ENCODE results near the gene MFAP5. TPM values are rescaled to one million over a fixed set of nuclear protein-coding genes. Genes with fewer than 3 reads are reported as not detected.
A peak's percentile ranks its signal among the peaks of the same experiment; 100 is the strongest.

MFAP5 gene
- total RNA-seq, 4 donors from 2014 or later: 1.2 to 51.7 (median 16.9) TPM

DNA sequence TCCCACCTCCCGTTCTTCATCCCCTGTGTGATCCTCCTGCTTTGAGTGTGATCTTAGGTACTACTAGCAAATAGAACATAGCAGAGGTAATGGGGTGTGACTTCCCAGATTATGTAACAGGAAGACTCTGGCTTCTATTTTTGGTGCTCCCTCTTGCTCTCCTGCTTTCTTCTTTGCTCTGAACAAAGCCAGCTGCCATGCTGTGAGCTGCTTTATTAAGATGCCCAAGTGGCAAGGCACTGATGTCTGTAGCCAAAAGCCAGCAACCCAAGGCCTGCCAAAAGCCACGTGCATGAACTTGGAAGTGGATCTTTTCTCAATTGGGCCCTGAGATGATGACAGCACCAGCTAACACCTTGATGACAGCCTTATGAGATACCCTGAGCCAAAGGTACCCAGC lies 5.8 kb upstream of the MFAP5 start:
- H3K9me3 ChIP-seq: no peaks in the 10 kb centered on the region
- intact Hi-C loops (cut with DNase I): no loop called here
- H3K27me3 ChIP-seq: no peaks in the 10 kb centered on the region
- no peaks in the 10 kb centered on the region for H3K4me1 ChIP-seq
- H3K4me3 ChIP-seq: no peak overlapping the region
- DNase-seq: no peak
- WGBS, 2 donors: 40 to 51% methylated on average over 1 to 2 of the region's 2 CpGs
- H3K36me3 ChIP-seq: no peaks in the 10 kb centered on the region
- TF ChIP-seq POLR2A (IDR thresholded peaks at IDR 0.05): no peak
- TF ChIP-seq, protein P1, sequence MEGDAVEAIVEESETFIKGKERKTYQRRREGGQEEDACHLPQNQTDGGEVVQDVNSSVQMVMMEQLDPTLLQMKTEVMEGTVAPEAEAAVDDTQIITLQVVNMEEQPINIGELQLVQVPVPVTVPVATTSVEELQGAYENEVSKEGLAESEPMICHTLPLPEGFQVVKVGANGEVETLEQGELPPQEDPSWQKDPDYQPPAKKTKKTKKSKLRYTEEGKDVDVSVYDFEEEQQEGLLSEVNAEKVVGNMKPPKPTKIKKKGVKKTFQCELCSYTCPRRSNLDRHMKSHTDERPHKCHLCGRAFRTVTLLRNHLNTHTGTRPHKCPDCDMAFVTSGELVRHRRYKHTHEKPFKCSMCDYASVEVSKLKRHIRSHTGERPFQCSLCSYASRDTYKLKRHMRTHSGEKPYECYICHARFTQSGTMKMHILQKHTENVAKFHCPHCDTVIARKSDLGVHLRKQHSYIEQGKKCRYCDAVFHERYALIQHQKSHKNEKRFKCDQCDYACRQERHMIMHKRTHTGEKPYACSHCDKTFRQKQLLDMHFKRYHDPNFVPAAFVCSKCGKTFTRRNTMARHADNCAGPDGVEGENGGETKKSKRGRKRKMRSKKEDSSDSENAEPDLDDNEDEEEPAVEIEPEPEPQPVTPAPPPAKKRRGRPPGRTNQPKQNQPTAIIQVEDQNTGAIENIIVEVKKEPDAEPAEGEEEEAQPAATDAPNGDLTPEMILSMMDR (IDR thresholded peaks at IDR 0.05): no peak
- H3K27ac ChIP-seq: no peak overlapping the region

DNA sequence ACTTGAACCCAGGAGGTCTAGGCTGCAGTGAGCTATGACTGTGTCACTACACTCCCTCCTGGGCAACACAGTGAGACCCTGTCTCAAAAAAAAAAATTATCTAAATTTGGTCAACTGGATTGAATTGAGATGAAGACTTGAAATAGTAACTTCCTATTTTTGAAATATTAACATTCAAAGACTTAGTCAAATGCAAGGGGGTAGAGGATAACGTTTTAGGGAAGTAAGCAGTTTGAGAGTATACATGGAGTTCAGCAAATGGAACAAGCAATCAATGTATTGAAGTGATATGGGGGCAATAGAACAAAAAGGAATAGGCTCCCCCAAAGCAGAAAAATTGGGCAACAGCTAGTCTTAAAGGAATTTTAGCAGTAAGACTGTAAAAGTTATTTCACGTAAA lies 4.6 kb upstream of the MFAP5 start:
- Histone ChIP-seq H3K27me3 (no peaks in the 10 kb centered on the region), H3K36me3 (no peaks in the 10 kb centered on the region), H3K4me1 (no peaks in the 10 kb centered on the region), H3K4me3 (no peak overlapping the region), H3K27ac (no peak overlapping the region), H3K9me3 (no peaks in the 10 kb centered on the region)
- WGBS, 2 donors: 55 to 70% methylated on average over 2 of the region's 2 CpGs
- no peak for DNase-seq
- intact Hi-C loops (cut with DNase I): no loop called here
- TF ChIP-seq, protein P1 (IDR thresholded peaks at IDR 0.05): no peak
- no peak for TF ChIP-seq POLR2A (IDR thresholded peaks at IDR 0.05)

DNA sequence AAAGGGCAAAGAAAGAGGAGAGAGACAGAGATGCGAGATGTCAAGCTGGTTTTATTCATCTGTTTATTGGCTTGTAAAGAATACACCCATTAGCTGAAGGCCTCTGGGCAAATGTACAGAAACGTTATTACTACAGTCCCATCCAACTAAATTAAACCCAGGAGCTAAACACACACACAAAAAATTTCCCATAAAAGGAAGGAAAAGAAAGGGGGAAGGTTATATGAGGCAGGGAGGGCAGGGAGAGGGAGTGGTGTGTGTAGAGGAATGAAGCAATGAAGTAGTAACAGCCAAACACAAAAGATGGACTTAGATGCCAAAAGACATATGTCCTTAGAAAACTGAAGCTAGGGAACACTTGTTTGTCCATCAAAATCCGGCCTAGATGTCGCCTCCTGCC lies 3.1 kb upstream of the MFAP5 start:
- no peaks in the 10 kb centered on the region for H3K4me1 ChIP-seq
- no peak for DNase-seq
- peaks cover 0 to 2% (median 0%) of the 10 kb centered on the region in 4 donors for H3K27me3 ChIP-seq
- intact Hi-C loops (cut with DNase I): no loop called here
- no peak overlapping the region for H3K27ac ChIP-seq
- no peak overlapping the region for H3K4me3 ChIP-seq
- 60 to 70% methylated on average over 4 of the region's 4 CpGs for WGBS, 2 donors
- TF ChIP-seq POLR2A (IDR thresholded peaks at IDR 0.05): no peak
- TF ChIP-seq, protein P1 (IDR thresholded peaks at IDR 0.05): no peak
- no peaks in the 10 kb centered on the region for H3K36me3 ChIP-seq
- no peaks in the 10 kb centered on the region for H3K9me3 ChIP-seq

DNA sequence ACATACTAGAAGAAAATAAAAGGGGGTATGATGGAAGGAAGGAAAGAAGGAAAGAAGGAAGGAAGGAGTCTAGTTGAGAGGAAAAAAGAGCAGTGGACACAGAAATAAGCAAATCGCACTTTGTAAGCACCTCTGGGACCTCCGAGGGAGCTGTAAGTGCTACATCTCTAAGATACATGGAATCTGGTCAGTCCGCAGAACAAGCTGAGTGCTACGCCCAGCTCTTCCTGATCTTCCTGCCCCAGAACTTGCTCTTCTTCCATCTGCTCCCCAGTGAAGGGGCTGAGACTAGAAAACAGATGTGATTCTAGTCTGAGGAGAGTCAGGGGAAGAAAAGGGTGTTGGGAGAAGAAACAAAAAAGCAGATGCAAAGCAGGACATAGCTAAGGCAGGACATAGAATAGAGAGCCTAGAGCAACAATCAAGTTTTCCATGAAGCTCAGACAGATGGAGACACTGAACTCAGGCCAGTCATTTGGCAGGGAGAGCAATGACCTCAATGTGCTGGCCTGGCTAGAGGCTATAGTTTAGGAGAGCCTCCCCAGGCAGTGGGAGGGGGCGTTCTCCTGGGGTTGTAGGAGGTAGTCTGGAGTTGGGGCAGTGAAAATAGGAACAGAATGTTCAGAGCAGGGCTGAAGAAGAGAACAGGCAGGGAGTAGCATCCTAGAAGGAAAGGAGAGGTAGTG lies 1.7 kb upstream of the MFAP5 start:
- Histone ChIP-seq H3K27me3 (peaks cover 0 to 2% (median 0%) of the 10 kb centered on the region in 4 donors), H3K9me3 (no peaks in the 10 kb centered on the region), H3K4me3 (no peak overlapping the region), H3K27ac (peak overlapping the region in 3 of 4 donors; percentile 7 to 23 (median 20)), H3K36me3 (no peaks in the 10 kb centered on the region), H3K4me1 (no peaks in the 10 kb centered on the region)
- intact Hi-C loops (cut with DNase I): no loop called here
- no peak for DNase-seq
- TF ChIP-seq, protein P1 (IDR thresholded peaks at IDR 0.05): no peak
- no peak for TF ChIP-seq POLR2A (IDR thresholded peaks at IDR 0.05)
- 73 to 76% methylated on average over 5 of the region's 5 CpGs for WGBS, 2 donors

DNA sequence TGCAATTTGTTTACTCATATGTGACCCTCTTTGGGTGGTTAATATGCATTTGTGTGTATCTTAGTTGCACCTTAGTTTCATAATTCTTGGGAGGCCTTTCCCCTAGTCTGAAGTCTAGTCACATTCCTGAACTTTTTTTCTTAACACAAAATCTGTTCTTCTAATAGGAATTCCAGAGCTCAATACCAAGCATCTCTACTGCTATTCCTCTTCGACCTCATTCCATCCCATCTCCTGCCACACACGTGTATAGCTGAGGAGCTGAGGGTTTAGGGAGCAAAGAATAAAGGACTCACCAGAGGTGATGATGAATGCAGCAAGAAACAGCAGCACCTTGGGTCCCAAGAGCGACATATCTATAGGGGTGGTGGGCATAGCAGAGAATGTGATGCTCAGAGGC lies 875 bp downstream of the MFAP5 start:
- DNase-seq: no peak
- intact Hi-C loops (cut with DNase I): no loop called here
- H3K4me1 ChIP-seq: no peaks in the 10 kb centered on the region
- 75 to 100% methylated on average over 1 to 3 of the region's 3 CpGs for WGBS, 2 donors
- peak overlapping the region in 1 of 4 donors; percentile 36 for H3K27ac ChIP-seq
- no peaks in the 10 kb centered on the region for H3K9me3 ChIP-seq
- peak overlapping the region in 1 of 4 donors; percentile 2 for H3K4me3 ChIP-seq
- H3K27me3 ChIP-seq: peaks cover 0 to 2% (median 0%) of the 10 kb centered on the region in 4 donors
- H3K36me3 ChIP-seq: no peaks in the 10 kb centered on the region
- no peak for TF ChIP-seq POLR2A (IDR thresholded peaks at IDR 0.05)
- TF ChIP-seq, protein P1 (IDR thresholded peaks at IDR 0.05): no peak

All from esophagus squamous epithelium (tissue), 5 donors.